ENCODE data around the gene ABHD17C. TPM values are rescaled to one million over a fixed set of nuclear protein-coding genes. Genes with fewer than 3 reads are reported as not detected.

Gene ABHD17C
- total RNA-seq, 4 donors from 2014 or later, result 0.29 to 13.6 (median 6.5) TPM

DNA sequence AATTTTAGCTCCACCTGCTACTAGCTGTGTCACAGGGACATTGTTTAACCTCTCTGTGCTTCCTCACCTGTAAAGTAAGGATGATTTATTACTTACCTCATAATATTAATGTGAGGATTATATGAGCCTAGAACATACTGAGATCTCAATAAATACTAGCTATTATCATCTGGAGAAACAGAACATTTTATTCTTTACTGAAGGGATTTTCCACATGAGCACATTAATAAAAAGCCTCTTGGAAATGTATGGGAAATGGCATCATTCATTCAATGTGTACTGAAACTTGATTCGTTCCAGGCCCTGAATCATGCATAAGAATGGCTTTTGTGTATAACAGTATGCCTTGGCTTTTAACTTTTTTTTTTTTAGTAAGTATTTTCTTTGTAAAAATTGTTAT lies 73.0 kb downstream of the ABHD17C start:
- intact Hi-C loops (cut with DNase I; ENCODE audit: low total_unique reads), result no loop called here
- H3K27ac ChIP-seq, result no peak overlapping the region
- H3K4me1 ChIP-seq, result no peaks in the 10 kb centered on the region
- H3K36me3 ChIP-seq, result no peaks in the 10 kb centered on the region
- DNase-seq, result no peak
- H3K27me3 ChIP-seq, result no peaks in the 10 kb centered on the region
- no peak overlapping the region for H3K4me3 ChIP-seq
- no peak for TF ChIP-seq POLR2A (IDR thresholded peaks at IDR 0.05)
- TF ChIP-seq, protein P1, sequence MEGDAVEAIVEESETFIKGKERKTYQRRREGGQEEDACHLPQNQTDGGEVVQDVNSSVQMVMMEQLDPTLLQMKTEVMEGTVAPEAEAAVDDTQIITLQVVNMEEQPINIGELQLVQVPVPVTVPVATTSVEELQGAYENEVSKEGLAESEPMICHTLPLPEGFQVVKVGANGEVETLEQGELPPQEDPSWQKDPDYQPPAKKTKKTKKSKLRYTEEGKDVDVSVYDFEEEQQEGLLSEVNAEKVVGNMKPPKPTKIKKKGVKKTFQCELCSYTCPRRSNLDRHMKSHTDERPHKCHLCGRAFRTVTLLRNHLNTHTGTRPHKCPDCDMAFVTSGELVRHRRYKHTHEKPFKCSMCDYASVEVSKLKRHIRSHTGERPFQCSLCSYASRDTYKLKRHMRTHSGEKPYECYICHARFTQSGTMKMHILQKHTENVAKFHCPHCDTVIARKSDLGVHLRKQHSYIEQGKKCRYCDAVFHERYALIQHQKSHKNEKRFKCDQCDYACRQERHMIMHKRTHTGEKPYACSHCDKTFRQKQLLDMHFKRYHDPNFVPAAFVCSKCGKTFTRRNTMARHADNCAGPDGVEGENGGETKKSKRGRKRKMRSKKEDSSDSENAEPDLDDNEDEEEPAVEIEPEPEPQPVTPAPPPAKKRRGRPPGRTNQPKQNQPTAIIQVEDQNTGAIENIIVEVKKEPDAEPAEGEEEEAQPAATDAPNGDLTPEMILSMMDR (IDR thresholded peaks at IDR 0.05), result no peak
- no peaks in the 10 kb centered on the region for H3K9me3 ChIP-seq

DNA sequence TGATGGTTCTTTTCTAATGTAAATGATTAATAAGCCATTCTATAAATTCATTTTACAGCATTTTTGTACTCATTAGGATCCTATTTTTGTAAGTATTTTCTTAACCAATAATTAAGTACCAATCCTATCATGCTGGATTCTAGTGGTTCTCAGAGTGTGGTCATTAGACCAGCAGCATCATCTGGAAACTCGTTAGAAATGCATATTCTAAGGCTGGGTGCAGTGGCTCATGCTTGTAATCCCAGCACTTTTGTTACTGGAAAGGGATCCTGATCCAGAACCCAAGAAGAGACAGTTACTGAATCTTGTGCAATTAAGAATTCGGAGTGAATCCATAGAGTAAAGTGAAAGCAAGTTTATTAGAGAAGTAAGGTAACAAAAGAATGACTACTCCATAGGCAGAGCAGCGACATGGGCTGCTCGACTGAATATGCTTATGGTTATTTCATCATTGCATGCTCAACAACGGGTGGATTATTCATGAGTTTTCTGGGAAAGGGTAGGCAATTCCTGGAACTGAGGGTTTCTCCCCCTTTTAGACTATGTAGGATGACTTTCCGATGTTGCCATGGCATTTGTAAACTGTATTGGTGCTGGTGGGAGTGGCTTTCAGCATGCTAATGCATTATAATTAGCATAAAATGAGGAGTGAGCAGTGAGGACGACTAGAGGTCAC lies 74.2 kb downstream of the ABHD17C start:
- DNase-seq, result no peak
- Histone ChIP-seq H3K36me3 (no peaks in the 10 kb centered on the region), H3K4me3 (no peak overlapping the region), H3K9me3 (no peaks in the 10 kb centered on the region), H3K4me1 (no peaks in the 10 kb centered on the region), H3K27me3 (no peaks in the 10 kb centered on the region), H3K27ac (no peak overlapping the region)
- intact Hi-C loops (cut with DNase I; ENCODE audit: low total_unique reads), result no loop called here
- TF ChIP-seq, protein P1 (IDR thresholded peaks at IDR 0.05), result no peak
- no peak for TF ChIP-seq POLR2A (IDR thresholded peaks at IDR 0.05)

DNA sequence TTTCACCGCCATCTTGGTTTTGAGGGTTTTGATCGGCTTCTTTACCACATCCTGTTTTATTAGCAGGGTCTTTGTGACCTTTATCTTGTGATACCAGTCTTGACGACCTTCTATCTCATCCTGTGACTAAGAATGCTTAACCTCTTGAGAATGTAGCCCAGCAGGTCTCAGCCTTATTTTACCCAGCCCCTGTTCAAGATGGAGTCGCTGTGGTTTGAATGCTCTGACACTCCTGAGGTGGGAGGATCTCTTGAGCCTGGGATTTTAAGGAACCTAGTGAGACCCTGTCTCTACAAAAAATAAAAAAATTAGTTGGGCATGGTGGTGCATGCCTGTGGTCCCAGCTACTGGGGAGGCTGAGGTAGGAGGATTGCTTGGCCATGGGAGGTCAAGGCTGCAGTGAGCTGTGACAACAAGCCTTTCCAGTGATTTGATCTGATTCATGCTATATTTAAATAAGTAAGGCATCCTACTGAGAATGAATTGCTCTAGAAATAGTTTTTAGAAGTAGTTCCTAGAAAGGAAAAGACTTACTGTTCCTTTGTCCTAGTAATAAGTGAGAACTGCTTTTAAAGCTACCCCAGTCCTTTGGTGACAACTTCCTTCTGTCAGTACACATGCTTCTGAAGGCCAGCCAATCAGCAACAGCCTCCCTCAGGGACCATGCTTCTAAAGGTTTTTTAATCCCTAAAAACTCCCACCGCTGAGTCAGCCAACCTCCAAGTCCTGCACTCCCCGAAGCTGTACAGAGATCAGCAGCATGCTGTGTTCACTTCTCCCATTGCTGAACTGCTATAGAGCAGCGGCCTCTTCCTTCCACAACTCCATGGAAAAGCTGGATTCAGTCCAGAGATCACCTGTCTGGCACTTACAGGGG lies 75.0 kb downstream of the ABHD17C start:
- no peak for DNase-seq
- TF ChIP-seq, protein P1 (IDR thresholded peaks at IDR 0.05), result no peak
- TF ChIP-seq POLR2A (IDR thresholded peaks at IDR 0.05), result no peak
- Histone ChIP-seq H3K4me1 (no peaks in the 10 kb centered on the region), H3K36me3 (no peaks in the 10 kb centered on the region), H3K27ac (no peak overlapping the region), H3K9me3 (no peaks in the 10 kb centered on the region), H3K4me3 (no peak overlapping the region), H3K27me3 (no peaks in the 10 kb centered on the region)
- intact Hi-C loops (cut with DNase I; ENCODE audit: low total_unique reads), result no loop called here

DNA sequence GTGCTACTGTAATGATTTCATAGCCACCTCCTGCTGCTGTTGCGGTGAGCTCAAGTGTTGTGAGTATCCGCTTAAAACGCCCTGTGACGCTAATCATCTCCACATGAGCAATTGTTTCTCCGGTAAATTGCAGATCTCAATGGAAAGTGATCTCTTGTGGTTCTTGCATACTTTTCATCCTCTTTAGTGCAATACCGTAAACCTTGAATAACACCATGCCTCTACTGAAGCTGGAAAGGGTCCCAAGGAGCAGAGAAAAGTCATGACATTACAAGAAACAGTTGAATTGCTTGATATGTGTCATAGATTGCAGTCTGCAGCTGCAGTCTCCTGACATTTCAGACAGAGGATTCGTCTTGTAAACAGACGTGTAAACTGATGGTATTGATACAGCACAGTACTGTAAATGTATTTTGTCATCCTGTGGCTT lies 78.0 kb downstream of the ABHD17C start:
- Histone ChIP-seq H3K27ac (no peak overlapping the region), H3K36me3 (no peaks in the 10 kb centered on the region), H3K4me1 (no peaks in the 10 kb centered on the region), H3K4me3 (no peak overlapping the region), H3K9me3 (no peaks in the 10 kb centered on the region), H3K27me3 (no peaks in the 10 kb centered on the region)
- DNase-seq, result no peak
- TF ChIP-seq, protein P1 (IDR thresholded peaks at IDR 0.05), result no peak
- no peak for TF ChIP-seq POLR2A (IDR thresholded peaks at IDR 0.05)
- intact Hi-C loops (cut with DNase I; ENCODE audit: low total_unique reads), result no loop called here

DNA sequence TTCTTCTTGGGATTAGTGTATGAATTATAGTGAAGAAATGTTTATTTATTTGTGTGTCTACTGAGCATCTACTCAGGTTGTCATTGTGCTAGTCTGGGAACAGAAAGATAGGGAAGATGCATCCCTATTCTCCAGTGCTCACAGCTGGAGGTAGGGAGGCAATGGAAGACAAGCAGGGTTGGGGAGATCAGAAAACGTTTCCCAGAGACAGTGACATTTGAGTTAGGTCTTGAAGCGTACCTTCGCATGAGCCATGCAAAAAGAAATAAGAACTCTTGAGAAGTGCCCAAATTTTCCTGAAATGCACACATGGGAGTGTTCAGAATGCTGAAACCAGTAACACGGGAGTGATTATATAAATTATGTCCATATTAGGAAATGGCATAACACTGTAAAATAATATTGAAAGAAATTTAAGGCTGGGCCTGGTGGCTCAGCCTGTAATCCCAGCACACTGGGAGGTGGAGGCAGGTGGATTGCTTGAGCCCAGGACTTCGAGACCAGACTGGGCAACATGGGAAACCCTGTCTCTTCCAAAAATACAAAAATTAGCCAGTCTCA lies 78.8 kb downstream of the ABHD17C start:
- Histone ChIP-seq H3K4me3 (no peak overlapping the region), H3K36me3 (no peaks in the 10 kb centered on the region), H3K27ac (no peak overlapping the region), H3K9me3 (no peaks in the 10 kb centered on the region), H3K27me3 (no peaks in the 10 kb centered on the region), H3K4me1 (no peaks in the 10 kb centered on the region)
- no peak for DNase-seq
- TF ChIP-seq, protein P1 (IDR thresholded peaks at IDR 0.05), result no peak
- TF ChIP-seq POLR2A (IDR thresholded peaks at IDR 0.05), result no peak
- intact Hi-C loops (cut with DNase I; ENCODE audit: low total_unique reads), result no loop called here

Data from uterus (tissue), 4 donors.